K562 (cell line): Measurements from ENCODE around the gene DIS3L2. TPM values are rescaled to one million over a fixed set of nuclear protein-coding genes. Genes with fewer than 3 reads are reported as not detected.

Source experiments
- ATAC-seq: fragments of 200-7000 bp; cut with Tn5 transposase; 3 replicates; pipeline ENCODE4 v1.9.1; 2020; ENCODE audit warnings: moderate library complexity
- BruUV-seq: library from RNA; stranded (reverse); fragments of 400-500 nt; replicated peaks from 2 replicates; lab custom pipeline; 2021; lab: Mats Ljungman, UMichigan
- CTCF ChIA-PET: fragments of 300-600 bp; formaldehyde crosslinking; extraction: SDS; loops from one replicate; lab custom pipeline; 2021; ENCODE audit warnings: low intra/inter-chr PET ratio; lab: Yijun Ruan, JAX
- POLR2A ChIA-PET: fragments of 300-600, 350-650 bp; sonication (Branson Sonifier 250); formaldehyde crosslinking; extraction: SDS; loops from one replicate; lab custom pipeline; 2021; ENCODE audit warnings: antibody characterized with exemption, inconsistent platforms; lab: Yijun Ruan, JAX
- DNase-seq, 4 experiments: peaks; one replicate each; pipeline versions ENCODE4 v3.0.0 to v3.0.0-alpha.2; 2011 to 2018; ENCODE audit warnings: low spot score in 3 of 4, mixed read lengths in 3 of 4; ENCODE audit errors: extremely low read depth in 1 of 4
- FAIRE-seq: peaks from 2 replicates; lab custom pipeline; 2011; peaks lifted over from hg19 to GRCh38; lab: Jason Lieb, UNC
- H2AFZ ChIP-seq: 2 replicates; pipeline ENCODE4 v1.6.0; 2011; ENCODE audit warnings: low read depth, low read length, control low read depth, inconsistent platforms
- H3K27ac ChIP-seq: fragments of 200-600 bp; 3 replicates; pipeline ENCODE4 v1.8.0; 2011; ENCODE audit warnings: low read depth, mild to moderate bottlenecking, control low read depth, inconsistent platforms, low read length, moderate library complexity, mixed read lengths; ENCODE audit errors: extremely low read depth
- H3K27me3 ChIP-seq, 2 experiments: fragments of 300-600 bp in 1 of 2; 2 replicates in 1 of 2; 3 replicates in 1 of 2; pipeline versions ENCODE4 v1.6.0 to v1.8.0; 2011; ENCODE audit warnings: inconsistent platforms in 2 of 2, low read length in 2 of 2, mild to moderate bottlenecking in 1 of 2, mixed read lengths in 1 of 2, moderate library complexity in 1 of 2; ENCODE audit not compliant: control insufficient read depth in 2 of 2, insufficient read depth in 2 of 2
- H3K36me3 ChIP-seq: fragments of 300-600 bp; 3 replicates; pipeline ENCODE4 v1.8.0; 2011; ENCODE audit warnings: mild to moderate bottlenecking, low read length, inconsistent platforms; ENCODE audit not compliant: control insufficient read depth, insufficient read depth
- H3K4me1 ChIP-seq, 2 experiments: fragments of 200-600 bp in 1 of 2; replicated peaks in 1 of 2; 2 replicates in 1 of 2; 3 replicates in 1 of 2; pipeline versions ENCODE4 v1.5.1 to v1.8.0; 2011; ENCODE audit warnings: inconsistent platforms in 2 of 2, low read length in 2 of 2, mild to moderate bottlenecking in 1 of 2, mixed read lengths in 1 of 2, moderate library complexity in 1 of 2; ENCODE audit not compliant: control insufficient read depth in 2 of 2, insufficient read depth in 2 of 2
- H3K4me2 ChIP-seq: 2 replicates; pipeline ENCODE4 v1.6.1; 2011; ENCODE audit warnings: low read length, control low read depth, inconsistent platforms, mixed read lengths; ENCODE audit not compliant: insufficient read depth
- H3K4me3 ChIP-seq: fragments of 200-600 bp; sonication (generic), shearing (Covaris generic); 2 replicates; pipeline ENCODE4 v1.5.1; 2016; ENCODE audit warnings: control low read depth, inconsistent platforms
- H3K79me2 ChIP-seq: fragments of 200-600 bp; 3 replicates; pipeline ENCODE4 v1.8.0; 2011; ENCODE audit warnings: low read length, inconsistent platforms; ENCODE audit not compliant: control insufficient read depth, insufficient read depth
- H3K9ac ChIP-seq, 2 experiments: 2 replicates each; pipeline versions ENCODE4 v1.6.0 to v1.6.1; 2011; ENCODE audit warnings: low read depth in 2 of 2, low read length in 2 of 2, control low read depth in 1 of 2, inconsistent platforms in 1 of 2, mild to moderate bottlenecking in 1 of 2, mixed read lengths in 1 of 2; ENCODE audit not compliant: insufficient read depth in 1 of 2
- H3K9me1 ChIP-seq: one replicate; pipeline ENCODE4 v1.6.0; 2011; ENCODE audit warnings: inconsistent platforms, mild to moderate bottlenecking, low read length, moderate library complexity; ENCODE audit not compliant: control insufficient read depth, insufficient read depth
- H3K9me3 ChIP-seq: replicated peaks from 2 replicates; pipeline ENCODE4 v1.5.1; 2011; ENCODE audit warnings: low read depth, low read length, inconsistent platforms; ENCODE audit not compliant: control insufficient read depth, insufficient read depth
- H4K20me1 ChIP-seq: replicated peaks from 2 replicates; pipeline ENCODE4 v1.6.1; 2011; ENCODE audit warnings: low read length, inconsistent platforms, mixed read lengths; ENCODE audit not compliant: control insufficient read depth, insufficient read depth
- CHD1 ChIP-seq: fragments of 200-600 bp; sonication (generic); IDR thresholded peaks from one replicate; pipeline ENCODE4 v1.6.1; 2012; ENCODE audit warnings: mild to moderate bottlenecking, moderate library complexity, low read length, inconsistent platforms
- E2F4 ChIP-seq: sonication (generic); formaldehyde crosslinking; IDR thresholded peaks from 2 replicates; pipeline ENCODE4 v1.8.0; 2022; ENCODE audit warnings: mild to moderate bottlenecking, low read depth, missing genetic modification reagents
- FOXA3 ChIP-seq, 2 experiments: fragments of 450-650 bp in 1 of 2; sonication (generic) in 1 of 2; formaldehyde crosslinking; IDR thresholded peaks in 1 of 2; conservative IDR thresholded peaks in 1 of 2; 2 replicates each; pipeline versions ENCODE4 v1.4.0 to v1.8.0; 2020 to 2022; ENCODE audit warnings: mild to moderate bottlenecking in 2 of 2, missing genetic modification reagents in 1 of 2
- FOXK1 ChIP-seq: sonication (generic); formaldehyde crosslinking; IDR thresholded peaks from 2 replicates; pipeline ENCODE4 v1.8.0; 2022; ENCODE audit warnings: missing genetic modification reagents, mild to moderate bottlenecking, borderline replicate concordance
- GTF2E2 ChIP-seq: fragments of 200-800 bp; sonication (Bioruptor generic); IDR thresholded peaks from 2 replicates; pipeline ENCODE4 v1.6.1; 2016; ENCODE audit warnings: missing genetic modification characterization, missing compliant biosample characterization
- MTF1 ChIP-seq: fragments of 250-450 bp; sonication (Bioruptor Pico); IDR thresholded peaks from 2 replicates; pipeline ENCODE4 v1.9.0; 2021; ENCODE audit warnings: moderate library complexity, mild to moderate bottlenecking, inconsistent platforms, borderline replicate concordance
- NR1H2 ChIP-seq: sonication (generic); formaldehyde crosslinking; IDR thresholded peaks from 2 replicates; pipeline ENCODE4 v1.4.0; 2020; ENCODE audit warnings: mild to moderate bottlenecking, missing genetic modification reagents
- RREB1 ChIP-seq: fragments of 250-450 bp; sonication (Bioruptor Pico); IDR thresholded peaks from 2 replicates; pipeline ENCODE4 v1.4.0; 2020
- ZNF133 ChIP-seq: fragments of 250-450 bp; sonication (Bioruptor Pico); IDR thresholded peaks from 2 replicates; pipeline ENCODE4 v1.4.0; 2020; ENCODE audit warnings: mild to moderate bottlenecking
- ZNF408 ChIP-seq: fragments of 250-450 bp; sonication (Bioruptor Pico); IDR thresholded peaks from 2 replicates; pipeline ENCODE4 v1.4.0; 2020; ENCODE audit warnings: low read depth, mild to moderate bottlenecking, moderate library complexity
- ZNF57 ChIP-seq: fragments of 450-650 bp; formaldehyde crosslinking; IDR thresholded peaks from 2 replicates; pipeline ENCODE4 v1.4.0; 2020; ENCODE audit warnings: mild to moderate bottlenecking, moderate library complexity
- ZNF586 ChIP-seq: fragments of 450-650 bp; formaldehyde crosslinking; conservative IDR thresholded peaks from 2 replicates; pipeline ENCODE4 v1.4.0; 2020; ENCODE audit warnings: mild to moderate bottlenecking, moderate library complexity
- WGBS: fragments of 100-300 bp; shearing (Covaris generic); methylation state at CpG from one replicate; pipeline ENCODE4 v1.1.6; 2016; ENCODE audit warnings: low coverage, mixed read lengths; ENCODE audit not compliant: insufficient coverage; ENCODE audit errors: missing lambda C conversion rate; 5-methylcytosine and 5-hydroxymethylcytosine counted together
- in situ Hi-C: fragments of 300-500 bp; cut with MboI; formaldehyde crosslinking; loops from 4 replicates; pipeline ENCODE4 v1.15.0; 2018; ENCODE audit warnings: inconsistent platforms, mixed read lengths
- intact Hi-C: fragments of 100-400 bp; cut with micrococcal nuclease; formaldehyde crosslinking; loops from 2 replicates; pipeline ENCODE4 v1.14.2; 2022
- polyA plus RNA-seq, 8 experiments: library from polyadenylated mRNA; depleted of rRNA in 4 of 8; stranded (reverse) in 5 of 8; unstranded in 3 of 8; fragments of >200 nt; fragmentation: Nextera tagmentation in 2 of 8; fragmentation: Illumina TruSeq in 1 of 8; extraction: Ambion mirVana in 2 of 8; extraction: Trizol in 1 of 8; gene quantifications; 2 replicates each; pipeline versions ENCODE4 v1.2.1 to v1.2.3, GENCODE V29; 2011 to 2014; ENCODE audit warnings: inconsistent platforms in 1 of 8, missing spikeins in 1 of 8
- total RNA-seq, 7 experiments: library from RNA; depleted of rRNA in 6 of 7; stranded (reverse); fragments of >200 nt in 6 of 7; fragmentation: Illumina TruSeq in 2 of 7; extraction: Trizol in 2 of 7; gene quantifications; 2 replicates each; pipeline versions ENCODE4 v1.2.1 to v1.2.3, GENCODE V29; 2011 to 2021; ENCODE audit warnings: low replicate concordance in 1 of 7

DIS3L2 gene
- total and polyA plus RNA-seq, 9 of the 15 experiments (the other 6 are each of a cell fraction or from before 2014, with no cell fraction given): 1.5 to 19.2 (median 11.2) TPM

- no peak for FAIRE-seq
- Histone ChIP-seq H3K27me3 (no peaks in the 10 kb centered on the region), H3K9ac (no peak overlapping the region), H3K36me3 (no peaks in the 10 kb centered on the region), H3K9me1 (no peaks in the 10 kb centered on the region), H3K9me3 (no peaks in the 10 kb centered on the region), H3K4me1 (peaks cover 0 to 8% of the 10 kb centered on the region in 2 experiments; a peak in 4 of 5 replicates), H2AFZ (no peak overlapping the region), H3K4me3 (no peak overlapping the region), H3K27ac (no peak overlapping the region), H3K79me2 (peaks cover 23% of the 10 kb centered on the region), H3K4me2 (no peak overlapping the region), H4K20me1 (no peaks in the 10 kb centered on the region)
- WGBS: 50% methylated on average over 4 of the region's 5 CpGs
- in situ Hi-C loops (no loop called here), intact Hi-C loops (no loop called here)
- ChIA-PET POLR2A (interaction anchor here (1.3 kb wide), 1 partner anchor 13 kb away, joined by 4 read pairs; no protein-coding TSS in a partner anchor), CTCF (no interaction called here)
- ATAC-seq: no peak
- no TSS peak for BruUV-seq
- DNase-seq: no peak
- TF ChIP-seq CHD1 (no peak), E2F4 (CRISPR knock-in tag) (no peak), GTF2E2 (tag) (no peak), ZNF133 (CRISPR knock-in tag) (no peak), RREB1 (CRISPR knock-in tag) (no peak), FOXK1 (no peak), NR1H2 (CRISPR knock-in tag) (no peak), ZNF408 (CRISPR knock-in tag) (no peak), ZNF586 (CRISPR knock-in tag) (no peak), ZNF57 (no peak), MTF1 (no peak), FOXA3 (CRISPR knock-in tag; conservative IDR thresholded peaks at IDR 0.05 in 1 of 2, IDR thresholded peaks at IDR 0.05 in 1 of 2) (no peak)
- TF ChIP-seq, all 486 proteins: peak for 0
Observed at GRCh38 chr2:231992888-231993287, 31.4 kb downstream of the DIS3L2 start.
